Measurements from ENCODE around the gene LPAR6. TPM values are rescaled to one million over a fixed set of nuclear protein-coding genes. Genes with fewer than 3 reads are reported as not detected.
"Not testable (repeated sequence)": the region's sequence is repeated elsewhere in the genome, so short reads cannot be mapped to it uniquely, and the experiment has no call there.

The LPAR6 gene
- total and polyA plus RNA-seq, 2 of the 13 experiments (the other 11 are each of a cell fraction or from before 2014, with no cell fraction given): 24.4 to 149 TPM

GRCh38 chr13:48429036-48429435 lies 16.1 kb upstream of the LPAR6 start:
- Histone ChIP-seq H2AFZ (ENCODE audit: low read length) (no peak overlapping the region), H4K20me1 (ENCODE audit: insufficient read depth, low read length) (no peaks in the 10 kb centered on the region), H3K79me2 (ENCODE audit: insufficient read depth, low read length) (no peaks in the 10 kb centered on the region), H3K4me2 (ENCODE audit: low read depth, low read length) (no peak overlapping the region), H3K36me3 (replicated peaks in 1 of 2; ENCODE audit: control insufficient read depth in 1 of 2, insufficient read depth in 2 of 2, low read length in 2 of 2) (no peaks in the 10 kb centered on the region), H3K27ac (ENCODE audit: extremely low read length, insufficient read depth, low read length) (no peak overlapping the region), H3K9me3 (ENCODE audit: low read length) (no peaks in the 10 kb centered on the region), H3K27me3 (ENCODE audit: control insufficient read depth in 1 of 2, insufficient read depth in 2 of 2, low read length in 2 of 2) (no peaks in the 10 kb centered on the region), H3K9ac (ENCODE audit: insufficient read depth, low read depth, low read length) (no peak overlapping the region), H3K4me3 (replicated peaks in 1 of 3; ENCODE audit: insufficient read depth in 1 of 3, low read depth in 2 of 3, low read length in 3 of 3) (no peak overlapping the region), H3K4me1 (ENCODE audit: insufficient read depth, low read length) (peaks cover 41% of the 10 kb centered on the region)
- ChIA-PET CTCF (ENCODE audit: low intra/inter-chr PET ratio, low total read pairs) (no interaction called here), POLR2A (no interaction called here)
- in situ Hi-C loops (cut with HindIII; ENCODE audit: extremely low pct_ligation_motif_present, low pct_unique_long_range_greater_than_20kb): no loop called here
- FAIRE-seq (no peak), DNase-seq (ENCODE audit: low spot score) (no peak), ATAC-seq (no peak)
- WGBS (ENCODE audit: low lambda C conversion rate): 97% methylated on average over 3 of the region's 3 CpGs
- no TSS peak for BruUV-seq (replicated peaks)
- intact Hi-C loops (cut with micrococcal nuclease; ENCODE audit: unreplicated experiment): no loop called here
- TF ChIP-seq MAFF (IDR thresholded peaks at IDR 0.05; ENCODE audit: low read depth, low read length): 0 out of 2 replicates have a peak, but pooled peaks have one; percentile 3
- no peak for TF ChIP-seq SP140L (CRISPR knock-in tag; IDR thresholded peaks at IDR 0.05; ENCODE audit: borderline replicate concordance)

GRCh38 chr13:48426755-48427298 lies 13.9 kb upstream of the LPAR6 start:
- intact Hi-C loops (cut with micrococcal nuclease; ENCODE audit: unreplicated experiment); in situ Hi-C loops (cut with HindIII; ENCODE audit: extremely low pct_ligation_motif_present, low pct_unique_long_range_greater_than_20kb); H3K27me3 ChIP-seq (ENCODE audit: control insufficient read depth in 1 of 2, insufficient read depth in 2 of 2, low read length in 2 of 2); DNase-seq (ENCODE audit: low spot score); H3K36me3 ChIP-seq (replicated peaks in 1 of 2; ENCODE audit: control insufficient read depth in 1 of 2, insufficient read depth in 2 of 2, low read length in 2 of 2); POLR2A ChIA-PET; H3K9ac ChIP-seq (ENCODE audit: insufficient read depth, low read depth, low read length); H3K27ac ChIP-seq (ENCODE audit: extremely low read length, insufficient read depth, low read length); ATAC-seq; H3K4me2 ChIP-seq (ENCODE audit: low read depth, low read length); CTCF ChIA-PET (ENCODE audit: low intra/inter-chr PET ratio, low total read pairs); H3K4me3 ChIP-seq (replicated peaks in 1 of 3; ENCODE audit: insufficient read depth in 1 of 3, low read depth in 2 of 3, low read length in 3 of 3); H4K20me1 ChIP-seq (ENCODE audit: insufficient read depth, low read length); BruUV-seq (replicated peaks); FAIRE-seq; H3K79me2 ChIP-seq (ENCODE audit: insufficient read depth, low read length); H3K9me3 ChIP-seq (ENCODE audit: low read length); H2AFZ ChIP-seq (ENCODE audit: low read length): not testable (repeated sequence)
- H3K4me1 ChIP-seq (ENCODE audit: insufficient read depth, low read length): peaks cover 22% of the 10 kb centered on the region
- 94% methylated on average over 8 of the region's 9 CpGs for WGBS (ENCODE audit: low lambda C conversion rate)

GRCh38 chr13:48426052-48426451 lies 13.1 kb upstream of the LPAR6 start:
- FAIRE-seq (no peak), ATAC-seq (no peak), DNase-seq (ENCODE audit: low spot score) (no peak)
- no peaks in the 10 kb centered on the region for H3K9me3 ChIP-seq (ENCODE audit: low read length)
- ChIA-PET POLR2A (no interaction called here), CTCF (ENCODE audit: low intra/inter-chr PET ratio, low total read pairs) (no interaction called here)
- H3K79me2 ChIP-seq (ENCODE audit: insufficient read depth, low read length): no peaks in the 10 kb centered on the region
- intact Hi-C loops (cut with micrococcal nuclease; ENCODE audit: unreplicated experiment): no loop called here
- in situ Hi-C loops (cut with HindIII; ENCODE audit: extremely low pct_ligation_motif_present, low pct_unique_long_range_greater_than_20kb): no loop called here
- H3K4me3 ChIP-seq (replicated peaks in 1 of 3; ENCODE audit: insufficient read depth in 1 of 3, low read depth in 2 of 3, low read length in 3 of 3): no peak overlapping the region
- H3K9ac ChIP-seq (ENCODE audit: insufficient read depth, low read depth, low read length): no peak overlapping the region
- H3K36me3 ChIP-seq (replicated peaks in 1 of 2; ENCODE audit: control insufficient read depth in 1 of 2, insufficient read depth in 2 of 2, low read length in 2 of 2): no peaks in the 10 kb centered on the region
- peaks cover 21% of the 10 kb centered on the region for H3K4me1 ChIP-seq (ENCODE audit: insufficient read depth, low read length)
- no peak overlapping the region for H2AFZ ChIP-seq (ENCODE audit: low read length)
- H4K20me1 ChIP-seq (ENCODE audit: insufficient read depth, low read length): no peaks in the 10 kb centered on the region
- H3K4me2 ChIP-seq (ENCODE audit: low read depth, low read length): no peak overlapping the region
- BruUV-seq (replicated peaks): no TSS peak
- no peak overlapping the region for H3K27ac ChIP-seq (ENCODE audit: extremely low read length, insufficient read depth, low read length)
- H3K27me3 ChIP-seq (ENCODE audit: control insufficient read depth in 1 of 2, insufficient read depth in 2 of 2, low read length in 2 of 2): no peaks in the 10 kb centered on the region
- TF ChIP-seq MXD3 (CRISPR knock-in tag; IDR thresholded peaks at IDR 0.05) (no peak), ZNF737 (CRISPR knock-in tag; IDR thresholded peaks at IDR 0.05; ENCODE audit: borderline replicate concordance) (no peak), SRSF9 (IDR thresholded peaks at IDR 0.05; ENCODE audit: borderline replicate concordance, insufficient read depth, low read depth, low read length, poor library complexity, severe bottlenecking) (no peak), ARID5B (CRISPR knock-in tag; IDR thresholded peaks at IDR 0.05) (no peak)

Measured in HepG2 (cell line).